HG03571 (cell line): Measurements from ENCODE around the gene FSTL3.
"Not testable (repeated sequence)": the region's sequence is repeated elsewhere in the genome, so short reads cannot be mapped to it uniquely, and the experiment has no call there.

ENCODE experiments used
- ATAC-seq: cut with Tn5 transposase; IDR thresholded peaks from one replicate; pipeline ENCODE4 v1.9.1; 2021; ENCODE audit not compliant: unreplicated experiment

The FSTL3 gene

GRCh38 chr19:681029-682019 is 5.1 kb downstream of the FSTL3 start:
- ATAC-seq, result no peak

DNA sequence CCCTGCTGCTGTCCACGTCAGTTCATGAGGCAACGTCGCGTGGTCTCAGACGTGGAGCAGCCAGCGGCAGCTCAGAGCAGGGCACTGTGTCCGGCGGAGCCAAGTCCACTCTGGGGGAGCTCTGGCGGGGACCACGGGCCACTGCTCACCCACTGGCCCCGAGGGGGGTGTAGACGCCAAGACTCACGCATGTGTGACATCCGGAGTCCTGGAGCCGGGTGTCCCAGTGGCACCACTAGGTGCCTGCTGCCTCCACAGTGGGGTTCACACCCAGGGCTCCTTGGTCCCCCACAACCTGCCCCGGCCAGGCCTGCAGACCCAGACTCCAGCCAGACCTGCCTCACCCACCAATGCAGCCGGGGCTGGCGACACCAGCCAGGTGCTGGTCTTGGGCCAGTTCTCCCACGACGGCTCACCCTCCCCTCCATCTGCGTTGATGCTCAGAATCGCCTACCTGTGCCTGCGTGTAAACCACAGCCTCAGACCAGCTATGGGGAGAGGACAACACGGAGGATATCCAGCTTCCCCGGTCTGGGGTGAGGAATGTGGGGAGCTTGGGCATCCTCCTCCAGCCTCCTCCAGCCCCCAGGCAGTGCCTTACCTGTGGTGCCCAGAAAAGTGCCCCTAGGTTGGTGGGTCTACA is 6.6 kb downstream of the FSTL3 start:
- no peak for ATAC-seq

GRCh38 chr19:685454-685931 is 9.3 kb downstream of the FSTL3 start:
- no peak for ATAC-seq

GRCh38 chr19:686589-687297 is 10.6 kb downstream of the FSTL3 start:
- no peak for ATAC-seq

DNA sequence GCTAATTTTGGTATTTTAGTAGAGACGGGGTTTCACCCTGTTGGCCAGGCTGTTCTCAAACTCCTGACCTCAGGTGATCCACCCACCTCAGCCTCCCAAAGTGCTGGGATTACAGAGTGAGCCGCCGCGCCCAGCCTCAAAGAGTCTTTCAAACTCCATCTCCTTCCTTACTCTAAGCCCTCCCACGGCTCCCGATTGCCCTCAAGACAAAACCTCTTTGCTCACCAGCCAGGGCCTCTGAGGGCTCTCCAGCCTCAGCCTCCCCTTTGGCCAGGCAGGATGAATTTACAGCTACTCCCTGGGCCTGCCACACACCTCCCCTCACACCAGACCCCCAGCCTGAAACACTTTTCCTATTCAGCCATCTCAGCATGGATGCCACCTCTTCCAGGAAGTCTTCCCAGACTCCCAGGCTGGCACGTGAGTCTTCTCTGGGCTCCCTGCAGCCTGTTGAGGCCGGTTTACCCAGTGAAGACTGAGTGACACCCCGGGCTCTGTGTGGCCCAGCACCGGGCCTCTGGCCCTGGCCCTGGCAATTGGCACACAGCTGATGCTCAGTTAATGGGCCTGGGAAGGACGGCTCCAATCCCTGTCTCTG is 11.5 kb downstream of the FSTL3 start:
- ATAC-seq, result no peak

GRCh38 chr19:688214-688613 is 12.0 kb downstream of the FSTL3 start:
- no peak for ATAC-seq

- ATAC-seq, result no peak
Observed at GRCh38 chr19:688992-689391, 12.8 kb downstream of the FSTL3 start.

GRCh38 chr19:690203-690602 is 14.0 kb downstream of the FSTL3 start:
- ATAC-seq, result no peak

DNA sequence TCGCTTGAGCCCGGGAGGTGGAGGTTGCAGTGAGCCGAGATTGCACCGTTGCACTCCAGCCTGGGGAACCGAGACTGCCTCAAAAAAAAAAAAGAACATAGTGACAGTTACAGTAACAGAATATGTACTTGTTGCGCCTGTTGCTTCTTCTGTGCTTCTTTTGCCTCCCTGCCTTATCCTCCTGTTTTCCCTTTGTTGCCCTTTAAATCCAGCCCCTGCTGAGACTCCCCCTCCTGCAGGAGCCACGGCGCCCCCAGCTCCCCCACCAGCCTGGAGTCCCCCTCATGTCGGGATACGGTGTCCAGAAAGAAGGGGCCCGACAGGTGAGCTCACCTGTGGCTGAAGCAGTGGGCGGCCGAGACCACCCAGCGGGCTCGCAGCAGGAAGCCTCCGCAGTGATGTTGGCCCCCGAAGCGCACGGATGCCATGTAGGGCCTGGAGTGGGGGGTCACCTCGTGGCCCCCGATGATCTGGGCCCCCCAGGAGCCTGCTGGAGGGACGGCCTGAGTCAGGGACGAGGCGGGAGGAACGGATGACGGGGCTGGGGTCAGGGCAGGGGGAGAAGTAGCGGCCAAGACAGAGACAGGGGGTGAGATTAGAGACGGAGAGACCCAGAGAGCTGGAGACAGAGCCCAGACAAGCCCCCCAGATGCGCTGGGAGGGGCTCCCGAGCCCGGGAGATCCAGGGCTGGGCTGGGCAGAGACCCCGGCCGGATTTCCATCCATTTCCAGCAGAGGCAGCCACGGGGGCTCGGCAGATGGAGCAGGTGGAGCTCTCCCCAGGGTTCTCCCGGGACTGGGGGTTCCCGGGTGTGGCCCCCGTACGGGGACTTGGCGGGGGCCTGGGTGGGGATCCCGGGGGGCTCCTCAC is 18.5 kb downstream of the FSTL3 start:
- no peak for ATAC-seq

GRCh38 chr19:695352-695949 is 19.3 kb downstream of the FSTL3 start, which contains the start of gene PRSS57:
Gene PRSS57, minus strand, starts transcription at chr19:695452. Its CDS starts 22 bp downstream, at chr19:695430.
- ATAC-seq, result no peak

- not testable (repeated sequence) for ATAC-seq
Observed at GRCh38 chr19:698529-698928, 22.3 kb downstream of the FSTL3 start.

DNA sequence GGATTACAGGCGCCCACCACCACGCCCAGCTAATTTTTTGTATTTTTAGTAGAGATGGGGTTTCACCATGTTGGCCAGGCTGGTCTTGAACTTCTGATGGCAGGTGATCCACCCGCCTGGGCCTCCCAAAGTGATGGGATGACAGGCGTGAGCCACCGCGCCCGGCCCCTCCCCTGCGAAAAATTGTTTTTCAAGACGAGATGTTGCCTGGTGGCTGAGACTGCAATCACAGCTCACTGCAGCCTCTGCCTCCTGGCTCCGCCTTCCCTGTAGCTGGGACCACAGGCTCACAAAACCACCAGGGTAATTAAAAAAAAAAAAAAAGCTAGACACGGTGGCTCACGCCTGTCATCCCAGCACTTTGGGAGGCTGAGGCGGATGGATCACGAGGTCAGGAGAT is 23.7 kb downstream of the FSTL3 start:
- ATAC-seq, result not testable (repeated sequence)

DNA sequence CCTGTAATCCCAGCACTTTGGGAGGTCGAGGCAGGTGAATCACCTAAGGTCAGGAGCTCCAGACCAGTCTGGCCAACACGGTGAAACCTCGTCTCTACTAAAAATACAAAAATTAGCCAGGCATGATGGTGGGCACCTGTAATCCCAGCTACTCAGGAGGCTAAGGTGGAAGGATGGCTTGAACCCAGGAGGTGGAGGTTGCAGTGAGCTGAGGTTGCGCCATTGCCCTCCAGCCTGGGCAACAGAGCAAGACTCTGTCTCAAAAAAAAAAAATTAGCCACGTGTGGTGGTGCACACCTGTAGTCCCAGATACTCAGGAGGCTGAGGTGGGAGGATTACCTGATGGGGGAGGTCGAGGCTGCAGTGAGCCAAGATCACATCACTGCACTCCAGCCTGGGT is 26.7 kb downstream of the FSTL3 start:
- not testable (repeated sequence) for ATAC-seq

DNA sequence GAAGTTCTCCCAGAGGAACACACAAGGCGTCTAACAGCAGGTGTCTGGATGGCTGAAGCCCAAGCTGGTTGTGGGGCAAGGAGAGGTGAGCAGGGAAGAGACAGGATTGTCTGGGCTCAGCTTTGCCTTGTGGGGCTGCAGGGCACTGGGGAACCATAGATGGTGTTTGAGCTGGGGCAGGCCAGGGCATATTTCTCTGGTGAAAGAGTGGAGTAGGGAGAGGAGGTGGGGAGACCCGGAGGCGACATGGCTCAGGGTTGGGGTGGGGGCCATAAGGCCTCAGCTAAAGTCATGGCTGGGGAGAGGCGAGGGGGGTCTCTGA is 27.1 kb downstream of the FSTL3 start:
- ATAC-seq, result no peak

GRCh38 chr19:703651-704446 is 27.7 kb downstream of the FSTL3 start:
- ATAC-seq, result no peak

- no peak for ATAC-seq
Observed at GRCh38 chr19:704447-704741, 28.2 kb downstream of the FSTL3 start.

DNA sequence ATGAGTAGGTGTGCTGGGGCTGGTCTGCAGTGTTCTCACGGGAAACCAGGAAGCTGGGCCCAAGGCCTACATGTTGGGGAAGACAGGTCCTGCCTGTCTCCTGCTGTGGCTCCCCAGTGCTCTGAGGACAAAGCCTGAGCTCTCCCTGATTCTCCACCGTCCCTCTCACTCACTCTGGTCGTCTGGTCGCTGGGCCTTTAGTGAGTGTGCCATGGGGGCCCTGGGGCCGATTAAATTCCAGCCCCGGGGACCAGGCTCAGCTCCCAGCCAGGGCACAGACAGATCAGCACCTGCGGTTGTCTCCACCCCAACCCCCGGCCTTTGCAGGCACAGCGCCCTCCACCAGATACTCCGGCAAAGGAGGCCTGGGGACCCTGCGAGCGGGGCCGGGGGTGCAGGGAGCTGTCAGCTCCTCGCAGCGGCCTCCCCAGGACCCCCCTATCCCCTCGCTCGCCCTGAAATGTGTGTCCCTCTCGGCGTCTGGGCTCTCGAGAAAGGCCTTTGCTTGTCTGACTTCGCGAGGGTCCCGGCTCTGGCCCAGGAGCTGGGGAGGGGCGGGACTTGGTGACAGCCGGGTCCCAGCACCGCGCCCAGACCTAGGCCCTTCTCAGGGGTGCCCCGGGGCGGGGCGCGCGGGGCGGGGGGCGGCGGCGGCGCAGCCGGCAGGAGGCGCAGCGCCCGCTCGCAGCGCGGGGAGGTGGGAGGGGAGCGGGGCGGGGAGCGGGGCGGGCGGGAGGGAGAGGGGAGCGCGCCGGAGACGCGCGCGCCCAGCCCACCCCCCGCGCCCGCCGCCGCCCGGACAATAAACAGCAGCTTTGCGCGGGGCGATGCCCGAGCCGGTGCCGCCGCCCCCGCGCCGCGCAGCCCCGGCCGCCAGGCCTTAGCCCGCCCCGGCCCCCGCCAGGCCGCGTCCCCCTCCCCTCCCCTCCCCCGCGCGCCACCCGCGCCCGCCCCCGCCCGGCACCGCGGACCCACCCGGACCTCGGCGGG is 32.3 kb downstream of the FSTL3 start, which contains the start of gene PALM:
Gene PALM, plus strand, starts transcription at position 782 of the 990 bp plus-strand sequence. CDS start 212 bp downstream, outside the sequence.
- ATAC-seq, result no peak
